ENCODE measurements around the gene MGST2.

The MGST2 gene

DNA sequence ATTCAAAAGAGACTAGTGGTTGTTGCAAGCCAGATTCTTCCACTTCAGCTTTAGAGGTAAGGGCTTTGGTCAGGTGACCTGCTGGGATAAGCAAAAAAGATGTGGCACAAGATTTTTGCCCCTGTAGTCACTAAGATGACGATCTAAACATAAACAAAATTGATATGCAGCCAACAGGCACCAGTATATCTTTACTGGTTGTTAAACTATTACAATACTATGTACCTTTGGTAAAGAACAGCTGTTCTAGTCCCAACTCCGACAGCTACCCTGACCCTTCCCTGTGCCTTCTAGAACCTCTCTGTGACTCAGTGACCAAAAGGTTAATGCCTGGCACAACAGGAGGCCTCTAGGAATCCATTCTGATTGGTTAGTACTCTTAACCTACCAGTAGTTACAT lies 59.6 kb downstream of the MGST2 start:
- no peaks in the 10 kb centered on the region for H3K9me2 ChIP-seq (replicated peaks; ENCODE audit: control insufficient read depth, low read length)
- no peaks in the 10 kb centered on the region for H4K20me1 ChIP-seq (ENCODE audit: control insufficient read depth, insufficient read depth, low read depth, low read length)
- TF ChIP-seq CTCF (IDR thresholded peaks at IDR 0.05; ENCODE audit: low read depth, low read length, poor library complexity, severe bottlenecking), result no peak
- TF ChIP-seq EZH2phosphoT487 (IDR thresholded peaks at IDR 0.05; ENCODE audit: borderline replicate concordance, low read length), result no peak
- H3F3A ChIP-seq (ENCODE audit: control insufficient read depth, insufficient read depth), result no peaks in the 10 kb centered on the region
- H3K27ac ChIP-seq (ENCODE audit: low read depth, low read length), result no peak overlapping the region
- H3K27me3 ChIP-seq (ENCODE audit: control insufficient read depth, low read length), result no peaks in the 10 kb centered on the region
- H3K36me3 ChIP-seq (ENCODE audit: control insufficient read depth, low read length), result no peaks in the 10 kb centered on the region
- H3K9me3 ChIP-seq (ENCODE audit: control insufficient read depth, insufficient read depth, low read length), result no peaks in the 10 kb centered on the region
- H3K4me3 ChIP-seq (ENCODE audit: low read length), result no peak overlapping the region
- H3K79me2 ChIP-seq (ENCODE audit: control insufficient read depth, low read length), result no peaks in the 10 kb centered on the region
- no peaks in the 10 kb centered on the region for H3K4me1 ChIP-seq (ENCODE audit: control insufficient read depth, low read length)
- H3K4me2 ChIP-seq (ENCODE audit: low read length), result no peak overlapping the region

DNA sequence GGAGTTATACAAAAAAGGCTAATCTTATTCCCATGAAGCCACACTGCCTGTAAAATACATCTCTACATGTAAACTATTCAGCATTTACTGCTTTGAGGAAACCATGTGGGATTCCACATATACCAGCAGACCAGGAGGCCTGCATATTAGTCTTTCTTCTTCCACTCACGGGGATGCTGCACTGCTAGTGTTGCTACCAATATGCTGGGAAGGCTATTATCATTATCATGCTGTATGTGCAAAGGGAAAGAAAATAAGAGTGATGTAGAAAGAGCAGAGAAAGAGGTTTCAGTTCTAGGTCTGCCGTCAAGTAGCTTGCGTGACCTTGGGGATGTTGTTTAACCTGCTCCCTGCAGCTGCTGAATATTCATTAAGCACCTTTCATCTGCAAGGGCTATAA lies 61.0 kb downstream of the MGST2 start:
- Histone ChIP-seq H3K36me3 (ENCODE audit: control insufficient read depth, low read length) (no peaks in the 10 kb centered on the region), H3K79me2 (ENCODE audit: control insufficient read depth, low read length) (no peaks in the 10 kb centered on the region)

GRCh38 chr4:139728146-139728545 lies 62.5 kb downstream of the MGST2 start:
- Histone ChIP-seq H3K4me1 (ENCODE audit: control insufficient read depth, low read length) (no peaks in the 10 kb centered on the region), H3K36me3 (ENCODE audit: control insufficient read depth, low read length) (no peaks in the 10 kb centered on the region), H3K9me2 (replicated peaks; ENCODE audit: control insufficient read depth, low read length) (no peaks in the 10 kb centered on the region), H4K20me1 (ENCODE audit: control insufficient read depth, insufficient read depth, low read depth, low read length) (no peaks in the 10 kb centered on the region), H3K79me2 (ENCODE audit: control insufficient read depth, low read length) (no peaks in the 10 kb centered on the region), H3K4me2 (ENCODE audit: low read length) (no peak overlapping the region), H3K27me3 (ENCODE audit: control insufficient read depth, low read length) (no peaks in the 10 kb centered on the region), H3K27ac (ENCODE audit: low read depth, low read length) (no peak overlapping the region), H3F3A (ENCODE audit: control insufficient read depth, insufficient read depth) (no peaks in the 10 kb centered on the region), H3K4me3 (ENCODE audit: low read length) (no peak overlapping the region), H3K9me3 (ENCODE audit: control insufficient read depth, insufficient read depth, low read length) (no peaks in the 10 kb centered on the region)
- no peak for TF ChIP-seq EZH2phosphoT487 (IDR thresholded peaks at IDR 0.05; ENCODE audit: borderline replicate concordance, low read length)
- no peak for TF ChIP-seq CTCF (IDR thresholded peaks at IDR 0.05; ENCODE audit: low read depth, low read length, poor library complexity, severe bottlenecking)

More for the DNA sequence above, 61.0 kb downstream of the MGST2 start:
- Histone ChIP-seq H3K4me2 (ENCODE audit: low read length) (no peak overlapping the region), H3K4me3 (ENCODE audit: low read length) (no peak overlapping the region), H3K4me1 (ENCODE audit: control insufficient read depth, low read length) (no peaks in the 10 kb centered on the region), H3K27me3 (ENCODE audit: control insufficient read depth, low read length) (no peaks in the 10 kb centered on the region), H4K20me1 (ENCODE audit: control insufficient read depth, insufficient read depth, low read depth, low read length) (no peaks in the 10 kb centered on the region), H3K9me2 (replicated peaks; ENCODE audit: control insufficient read depth, low read length) (no peaks in the 10 kb centered on the region), H3K27ac (ENCODE audit: low read depth, low read length) (no peak overlapping the region), H3K9me3 (ENCODE audit: control insufficient read depth, insufficient read depth, low read length) (no peaks in the 10 kb centered on the region), H3F3A (ENCODE audit: control insufficient read depth, insufficient read depth) (no peaks in the 10 kb centered on the region)
- TF ChIP-seq CTCF (IDR thresholded peaks at IDR 0.05; ENCODE audit: low read depth, low read length, poor library complexity, severe bottlenecking) (no peak), EZH2phosphoT487 (IDR thresholded peaks at IDR 0.05; ENCODE audit: borderline replicate concordance, low read length) (no peak)

DNA sequence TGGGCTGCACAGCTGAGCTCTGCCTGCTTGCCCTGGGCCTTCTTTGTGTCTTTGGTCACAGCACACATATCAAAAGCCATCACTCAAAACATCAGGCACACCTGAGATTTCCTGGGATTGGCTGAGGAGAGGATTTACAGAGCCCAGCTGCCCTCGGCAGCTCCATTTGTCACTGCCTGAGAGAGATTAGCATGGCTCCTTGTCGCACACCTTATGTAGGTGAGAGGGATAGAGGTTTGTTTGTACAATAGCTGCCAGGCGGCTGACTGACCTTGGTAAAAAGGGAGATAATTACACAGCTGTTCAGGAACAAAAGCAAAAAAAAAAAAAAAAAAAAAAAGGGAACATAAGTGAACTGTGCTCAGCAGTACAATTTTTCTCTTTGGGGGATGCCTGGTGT lies 63.2 kb downstream of the MGST2 start:
- no peaks in the 10 kb centered on the region for H4K20me1 ChIP-seq (ENCODE audit: control insufficient read depth, insufficient read depth, low read depth, low read length)
- no peaks in the 10 kb centered on the region for H3K9me3 ChIP-seq (ENCODE audit: control insufficient read depth, insufficient read depth, low read length)
- no peaks in the 10 kb centered on the region for H3K9me2 ChIP-seq (replicated peaks; ENCODE audit: control insufficient read depth, low read length)
- H3K36me3 ChIP-seq (ENCODE audit: control insufficient read depth, low read length), result no peaks in the 10 kb centered on the region
- H3K27me3 ChIP-seq (ENCODE audit: control insufficient read depth, low read length), result no peaks in the 10 kb centered on the region
- H3K79me2 ChIP-seq (ENCODE audit: control insufficient read depth, low read length), result no peaks in the 10 kb centered on the region
- no peak overlapping the region for H3K27ac ChIP-seq (ENCODE audit: low read depth, low read length)
- H3F3A ChIP-seq (ENCODE audit: control insufficient read depth, insufficient read depth), result no peaks in the 10 kb centered on the region
- TF ChIP-seq CTCF (IDR thresholded peaks at IDR 0.05; ENCODE audit: low read depth, low read length, poor library complexity, severe bottlenecking) (no peak), EZH2phosphoT487 (IDR thresholded peaks at IDR 0.05; ENCODE audit: borderline replicate concordance, low read length) (no peak)
- no peak overlapping the region for H3K4me2 ChIP-seq (ENCODE audit: low read length)
- H3K4me1 ChIP-seq (ENCODE audit: control insufficient read depth, low read length), result peaks cover under 1% of the 10 kb centered on the region
- no peak overlapping the region for H3K4me3 ChIP-seq (ENCODE audit: low read length)

Measured in DOHH2 (cell line).